Ovary (tissue), 9 donors: ENCODE results near the gene TNFRSF6B. TPM values are rescaled to one million over a fixed set of nuclear protein-coding genes. Genes with fewer than 3 reads are reported as not detected.

Source experiments
- DNase-seq, 5 donors: peaks; one replicate each; pipeline ENCODE4 v3.0.0-alpha.2; 2019 to 2020
- H3K27ac ChIP-seq, 2 donors: fragments of 200-600 bp; one replicate each; pipeline versions ENCODE4 v1.5.1 to v1.8.0; 2019 to 2022
- H3K27me3 ChIP-seq: fragments of 200-600 bp; one replicate; pipeline ENCODE4 v1.8.0; 2022
- H3K36me3 ChIP-seq: fragments of 200-600 bp; sonication (generic); one replicate; pipeline ENCODE4 v1.5.1; 2019
- H3K4me1 ChIP-seq: one replicate; pipeline ENCODE4 v1.8.1; 2013; ENCODE audit warnings: mild to moderate bottlenecking, moderate library complexity; ENCODE audit not compliant: insufficient read depth
- H3K4me3 ChIP-seq: fragments of 200-600 bp; sonication (generic); one replicate; pipeline ENCODE4 v1.5.1; 2017
- H3K9me3 ChIP-seq, 2 donors: fragments of 200-600 bp in 1 of 2; sonication (generic) in 1 of 2; one replicate each; pipeline versions ENCODE4 v1.5.1 to v1.8.1; 2013 to 2019; ENCODE audit warnings: mild to moderate bottlenecking in 1 of 2, moderate library complexity in 1 of 2
- EP300 ChIP-seq: sonication (generic); formaldehyde crosslinking; IDR thresholded peaks from one replicate; pipeline ENCODE4 v1.6.1; 2017; ENCODE audit warnings: antibody characterized with exemption
- POLR2A ChIP-seq: fragments of 450-650 bp; IDR thresholded peaks from one replicate; pipeline ENCODE4 v1.6.1; 2017; ENCODE audit warnings: antibody characterized with exemption, mild to moderate bottlenecking, moderate library complexity
- WGBS, 3 donors: extraction: QIAGEN DNeasy Blood & Tissue Kit in 1 of 3; methylation state at CpG; one replicate each; pipeline versions ENCODE4 v1.1.5 to v1.1.7; 2013 to 2017; 5-methylcytosine and 5-hydroxymethylcytosine counted together
- intact Hi-C, 4 donors: fragments of 100-400 bp; cut with DNase I; formaldehyde crosslinking; loops; one replicate each; pipeline versions ENCODE4 v1.11.0 to v1.15.1; 2022 to 2023
- polyA plus RNA-seq, 2 donors: library from polyadenylated mRNA; stranded (reverse); fragments of 200-250 nt in 1 of 2; fragments of 350-450 nt in 1 of 2; fragmentation: Illumina TruSeq in 1 of 2; extraction: RNeasy Lipid Tissue Mini Kit (QIAGEN cat#74804) in 1 of 2; gene quantifications; one replicate each; pipeline ENCODE4 v1.2.3, GENCODE V29; 2013 to 2014
- total RNA-seq, 7 donors: library from RNA; depleted of rRNA in 2 of 7; stranded (reverse); fragments of >200 nt in 2 of 7; fragmentation: NEBNext Ultra II Directional in 3 of 7; extraction: Animal tissue kit (Norgen Biotek cat#: 25700) in 3 of 7; gene quantifications; one replicate each; pipeline versions ENCODE4 v1.1.0 to v1.2.4, GENCODE V29; 2016 to 2023
- TF ChIP-seq, protein P1 (sequence below), 3 donors: fragments of 450-650 bp in 2 of 3; fragments of 200-600 bp in 1 of 3; IDR thresholded peaks; one replicate each; pipeline versions ENCODE4 v1.5.1 to v1.8.0; 2016 to 2022; ENCODE audit warnings: antibody characterized with exemption in 3 of 3, mild to moderate bottlenecking in 1 of 3
- donor health status: DM: no; HTN: no; CAD: no; lungs with moderate emphysema.
- donor health status: DM: no; HTN: no; CAD: no.
- donor health status: Bipolar disorder and iron deficiency.
- donor health status: DM: yes; HTN: yes; CAD: no.
- donor health status: DM: no; HTN: no; CAD: no.
- donor health status: DM: yes; HTN: yes; CAD: no.

The TNFRSF6B gene
- total and polyA plus RNA-seq, 9 donors = 2.0 to 7.0 (median 4.2) TPM; not detected in 1

DNA sequence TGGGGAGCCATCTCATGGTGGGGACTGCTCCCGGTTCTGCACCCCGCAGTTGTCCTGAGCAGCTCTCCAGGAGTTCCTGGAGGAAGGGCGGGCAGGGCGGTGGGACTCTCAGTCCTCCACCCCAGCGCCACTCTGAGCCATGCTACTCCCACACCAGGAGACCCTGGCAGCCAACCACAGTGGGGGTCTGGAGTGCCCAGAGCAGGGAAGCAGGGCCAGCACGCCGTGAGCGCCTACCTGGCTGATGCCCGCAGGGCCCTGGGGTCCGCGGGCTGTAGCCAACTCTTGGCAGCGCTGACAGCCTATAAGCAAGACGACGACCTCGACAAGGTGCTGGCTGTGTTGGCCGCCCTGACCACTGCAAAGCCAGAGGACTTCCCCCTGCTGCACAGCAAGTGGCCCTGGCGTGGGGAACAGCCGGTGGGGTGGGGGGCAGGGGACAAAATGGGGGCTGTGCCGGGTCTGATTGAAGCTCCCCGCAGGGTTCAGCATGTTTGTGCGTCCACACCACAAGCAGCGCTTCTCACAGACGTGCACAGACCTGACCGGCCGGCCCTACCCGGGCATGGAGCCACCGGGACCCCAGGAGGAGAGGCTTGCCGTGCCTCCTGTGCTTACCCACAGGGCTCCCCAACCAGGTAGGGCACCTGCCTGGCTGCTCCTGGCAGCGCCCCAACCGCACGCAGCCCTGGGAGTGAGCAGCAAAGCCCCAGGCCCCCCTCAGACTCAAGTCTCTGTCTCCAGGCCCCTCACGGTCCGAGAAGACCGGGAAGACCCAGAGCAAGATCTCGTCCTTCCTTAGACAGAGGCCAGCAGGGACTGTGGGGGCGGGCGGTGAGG is 1.6 kb upstream of the TNFRSF6B start:
- 89 to 91% (median 91%) methylated on average over 36 to 37 of the region's 37 CpGs for WGBS, 3 donors
- Histone ChIP-seq H3K36me3 (no peaks in the 10 kb centered on the region), H3K27ac (no peak overlapping the region), H3K4me1 (peaks cover 2% of the 10 kb centered on the region), H3K4me3 (no peak overlapping the region), H3K9me3 (no peaks in the 10 kb centered on the region), H3K27me3 (no peaks in the 10 kb centered on the region)
- TF ChIP-seq EP300 (no peak), POLR2A (no peak)
- TF ChIP-seq, protein P1, sequence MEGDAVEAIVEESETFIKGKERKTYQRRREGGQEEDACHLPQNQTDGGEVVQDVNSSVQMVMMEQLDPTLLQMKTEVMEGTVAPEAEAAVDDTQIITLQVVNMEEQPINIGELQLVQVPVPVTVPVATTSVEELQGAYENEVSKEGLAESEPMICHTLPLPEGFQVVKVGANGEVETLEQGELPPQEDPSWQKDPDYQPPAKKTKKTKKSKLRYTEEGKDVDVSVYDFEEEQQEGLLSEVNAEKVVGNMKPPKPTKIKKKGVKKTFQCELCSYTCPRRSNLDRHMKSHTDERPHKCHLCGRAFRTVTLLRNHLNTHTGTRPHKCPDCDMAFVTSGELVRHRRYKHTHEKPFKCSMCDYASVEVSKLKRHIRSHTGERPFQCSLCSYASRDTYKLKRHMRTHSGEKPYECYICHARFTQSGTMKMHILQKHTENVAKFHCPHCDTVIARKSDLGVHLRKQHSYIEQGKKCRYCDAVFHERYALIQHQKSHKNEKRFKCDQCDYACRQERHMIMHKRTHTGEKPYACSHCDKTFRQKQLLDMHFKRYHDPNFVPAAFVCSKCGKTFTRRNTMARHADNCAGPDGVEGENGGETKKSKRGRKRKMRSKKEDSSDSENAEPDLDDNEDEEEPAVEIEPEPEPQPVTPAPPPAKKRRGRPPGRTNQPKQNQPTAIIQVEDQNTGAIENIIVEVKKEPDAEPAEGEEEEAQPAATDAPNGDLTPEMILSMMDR (IDR thresholded peaks at IDR 0.05) = no peak
- peak in 2 of 5 donors; percentile 21 to 44 for DNase-seq
- intact Hi-C loops = no loop called here

DNA sequence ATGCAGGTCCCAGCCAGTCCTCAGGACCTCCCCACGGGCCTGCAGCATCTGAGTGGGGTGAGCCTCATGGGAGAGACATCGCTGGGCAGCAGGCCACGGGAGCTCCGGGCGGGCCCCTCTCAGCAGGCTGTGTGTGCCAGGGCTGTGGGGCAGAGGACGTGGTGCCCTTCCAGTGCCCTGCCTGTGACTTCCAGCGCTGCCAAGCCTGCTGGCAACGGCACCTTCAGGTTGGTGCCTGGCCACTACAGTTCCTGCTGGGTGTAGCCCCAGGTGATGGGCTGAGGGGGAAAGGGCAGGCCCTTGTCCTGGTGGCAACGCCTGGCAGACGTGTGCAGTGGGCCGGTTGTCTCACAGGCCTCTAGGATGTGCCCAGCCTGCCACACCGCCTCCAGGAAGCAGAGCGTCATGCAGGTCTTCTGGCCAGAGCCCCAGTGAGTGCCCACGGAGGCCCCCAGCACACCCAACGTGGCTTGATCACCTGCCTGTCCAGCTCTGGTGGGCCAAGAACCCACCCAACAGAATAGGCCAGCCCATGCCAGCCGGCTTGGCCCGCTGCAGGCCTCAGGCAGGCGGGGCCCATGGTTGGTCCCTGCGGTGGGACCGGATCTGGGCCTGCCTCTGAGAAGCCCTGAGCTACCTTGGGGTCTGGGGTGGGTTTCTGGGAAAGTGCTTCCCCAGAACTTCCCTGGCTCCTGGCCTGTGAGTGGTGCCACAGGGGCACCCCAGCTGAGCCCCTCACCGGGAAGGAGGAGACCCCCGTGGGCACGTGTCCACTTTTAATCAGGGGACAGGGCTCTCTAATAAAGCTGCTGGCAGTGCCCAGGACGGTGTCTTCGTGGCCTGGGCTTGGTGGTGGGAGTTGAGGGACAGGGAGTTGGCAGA is 787 bp upstream of the TNFRSF6B start:
- Histone ChIP-seq H3K4me3 (no peak overlapping the region), H3K36me3 (no peaks in the 10 kb centered on the region), H3K27me3 (no peaks in the 10 kb centered on the region), H3K27ac (no peak overlapping the region), H3K9me3 (no peaks in the 10 kb centered on the region), H3K4me1 (peaks cover 2% of the 10 kb centered on the region)
- WGBS, 3 donors = 67 to 76% (median 75%) methylated on average over 9 to 25 of the region's 25 CpGs
- TF ChIP-seq, protein P1 (IDR thresholded peaks at IDR 0.05) = no peak
- DNase-seq = peak in 3 of 5 donors; percentile 18 to 41 (median 27)
- intact Hi-C loops = no loop called here

DNA sequence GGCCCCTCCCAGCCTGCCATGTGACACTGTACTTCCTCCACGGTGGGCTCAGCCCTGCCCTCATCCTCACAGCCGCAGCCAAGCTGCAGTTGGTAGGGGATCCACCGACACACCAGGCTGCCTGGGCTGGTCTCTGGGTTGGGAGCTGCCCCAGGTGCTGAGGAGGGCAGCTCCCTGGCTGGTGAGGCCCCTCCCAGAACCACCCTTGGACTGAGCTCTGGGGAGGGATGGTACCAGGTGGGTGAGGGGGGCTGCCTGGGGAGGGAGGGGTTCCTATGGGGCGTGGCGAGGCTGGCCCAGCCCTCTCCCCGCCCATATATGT is 185 bp upstream of the TNFRSF6B start:
- peak in 2 of 5 donors; percentile 13 to 23 for DNase-seq
- no peak overlapping the region for H3K27ac ChIP-seq
- intact Hi-C loops = no loop called here
- no peaks in the 10 kb centered on the region for H3K27me3 ChIP-seq
- TF ChIP-seq POLR2A (no peak), EP300 (no peak)
- TF ChIP-seq, protein P1 (IDR thresholded peaks at IDR 0.05) = no peak
- WGBS, 3 donors = 12 to 34% (median 27%) methylated on average over 6 of the region's 6 CpGs
- H3K9me3 ChIP-seq = no peaks in the 10 kb centered on the region
- no peaks in the 10 kb centered on the region for H3K36me3 ChIP-seq
- H3K4me1 ChIP-seq = peaks cover 2% of the 10 kb centered on the region
- H3K4me3 ChIP-seq = no peak overlapping the region

DNA sequence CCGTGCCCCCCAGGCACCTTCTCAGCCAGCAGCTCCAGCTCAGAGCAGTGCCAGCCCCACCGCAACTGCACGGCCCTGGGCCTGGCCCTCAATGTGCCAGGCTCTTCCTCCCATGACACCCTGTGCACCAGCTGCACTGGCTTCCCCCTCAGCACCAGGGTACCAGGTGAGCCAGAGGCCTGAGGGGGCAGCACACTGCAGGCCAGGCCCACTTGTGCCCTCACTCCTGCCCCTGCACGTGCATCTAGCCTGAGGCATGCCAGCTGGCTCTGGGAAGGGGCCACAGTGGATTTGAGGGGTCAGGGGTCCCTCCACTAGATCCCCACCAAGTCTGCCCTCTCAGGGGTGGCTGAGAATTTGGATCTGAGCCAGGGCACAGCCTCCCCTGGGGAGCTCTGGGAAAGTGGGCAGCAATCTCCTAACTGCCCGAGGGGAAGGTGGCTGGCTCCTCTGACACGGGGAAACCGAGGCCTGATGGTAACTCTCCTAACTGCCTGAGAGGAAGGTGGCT is 960 bp downstream of the TNFRSF6B start:
- H3K27ac ChIP-seq = no peak overlapping the region
- TF ChIP-seq EP300 = no peak
- TF ChIP-seq, protein P1 (IDR thresholded peaks at IDR 0.05) = no peak
- no peak for TF ChIP-seq POLR2A
- no peaks in the 10 kb centered on the region for H3K9me3 ChIP-seq
- peaks cover 2% of the 10 kb centered on the region for H3K4me1 ChIP-seq
- DNase-seq = peak in 4 of 5 donors; percentile 13 to 42 (median 32)
- intact Hi-C loops = no loop called here
- 46 to 61% (median 51%) methylated on average over 7 of the region's 7 CpGs for WGBS, 3 donors
- H3K36me3 ChIP-seq = no peaks in the 10 kb centered on the region
- H3K4me3 ChIP-seq = no peak overlapping the region
- H3K27me3 ChIP-seq = no peaks in the 10 kb centered on the region
